Retinal pigment epithelial cell (primary cell): ENCODE results near the gene MRPS6.

Experiments used
- DNase-seq: peaks from one replicate; pipeline ENCODE4 v3.0.0-alpha.2; 2010; ENCODE audit warnings: low read depth
- H3K4me3 ChIP-seq: 2 replicates; pipeline ENCODE4 v1.5.1; 2011; ENCODE audit warnings: mild to moderate bottlenecking, low read length, control low read depth, moderate library complexity
- CTCF ChIP-seq: conservative IDR thresholded peaks from 2 replicates; pipeline ENCODE4 v1.5.1; 2011; ENCODE audit warnings: low read depth, low read length, control low read depth, inconsistent platforms

MRPS6 gene

DNA sequence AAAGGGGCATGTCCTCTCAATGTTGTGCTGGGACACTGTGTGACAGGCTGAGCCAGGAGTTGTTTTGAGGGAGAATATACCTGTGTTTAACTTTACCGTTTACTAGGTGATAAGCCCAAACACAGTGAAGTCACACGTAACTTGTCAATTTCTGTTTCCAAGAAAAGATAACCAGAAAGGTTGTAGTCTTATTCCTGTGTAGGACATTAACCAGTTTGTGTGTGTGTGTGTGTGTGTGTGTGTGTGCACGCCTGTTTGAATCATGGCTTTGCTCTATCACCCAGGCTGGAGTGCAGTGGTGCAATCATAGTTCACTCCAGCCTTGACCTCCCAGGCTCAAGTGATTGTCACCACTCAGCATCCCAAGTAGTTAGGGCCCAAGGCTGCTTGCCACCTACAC is 83.6 kb downstream of the MRPS6 start:
- TF ChIP-seq CTCF: no peak
- H3K4me3 ChIP-seq: no peak overlapping the region
- DNase-seq: peak; percentile 36

GRCh38 chr21:34157521-34157920 is 84.1 kb downstream of the MRPS6 start:
- no peak for TF ChIP-seq CTCF
- peak; percentile 80 for DNase-seq
- no peak overlapping the region for H3K4me3 ChIP-seq

DNA sequence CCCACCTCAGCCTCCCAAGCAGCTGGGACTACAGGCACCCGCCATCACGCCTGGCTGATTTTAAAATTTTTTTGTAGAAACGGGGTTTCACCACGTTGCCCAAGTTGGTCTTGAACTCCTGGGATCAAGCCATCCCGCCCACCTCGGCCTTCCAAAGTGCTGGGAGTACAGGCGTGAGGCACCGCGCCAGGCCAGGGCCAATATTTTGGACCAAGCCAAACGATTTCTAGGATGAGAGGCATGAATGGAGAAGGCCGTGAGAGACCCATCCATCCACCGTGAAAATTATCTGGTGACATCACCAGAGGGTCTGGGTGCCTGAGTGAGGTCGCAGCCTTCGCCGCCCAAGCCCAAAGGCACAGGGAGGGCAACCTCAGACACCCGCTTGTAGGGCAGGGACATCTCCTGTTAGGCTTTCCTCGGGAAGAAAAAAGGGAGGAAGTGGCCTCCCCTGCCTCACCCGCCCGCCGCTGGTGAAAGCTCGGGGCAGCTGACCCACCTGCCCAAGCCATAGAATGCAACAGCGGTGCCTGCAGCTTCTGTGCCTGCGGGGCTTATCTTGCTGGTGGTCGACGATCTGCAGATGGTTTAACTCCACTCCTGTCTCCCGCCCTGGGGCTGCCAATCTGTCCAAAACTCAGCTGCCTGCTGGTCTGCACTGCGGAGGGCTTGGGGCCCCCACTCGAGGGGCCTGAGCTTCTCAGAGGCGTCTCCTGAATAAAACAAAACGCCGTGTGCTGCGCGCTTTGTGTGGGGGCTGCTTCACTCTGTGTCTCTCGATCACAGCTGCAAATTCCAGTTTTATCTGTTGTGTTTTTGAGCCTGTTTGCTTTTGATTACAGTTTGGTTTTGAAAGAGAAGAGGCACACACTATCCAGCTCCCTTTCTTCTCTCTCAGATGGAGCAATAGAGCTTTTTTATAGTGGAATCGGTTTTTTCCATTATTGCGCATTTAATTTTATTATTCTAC is 85.8 kb downstream of the MRPS6 start:
- no peak for TF ChIP-seq CTCF
- no peak overlapping the region for H3K4me3 ChIP-seq
- no peak for DNase-seq

DNA sequence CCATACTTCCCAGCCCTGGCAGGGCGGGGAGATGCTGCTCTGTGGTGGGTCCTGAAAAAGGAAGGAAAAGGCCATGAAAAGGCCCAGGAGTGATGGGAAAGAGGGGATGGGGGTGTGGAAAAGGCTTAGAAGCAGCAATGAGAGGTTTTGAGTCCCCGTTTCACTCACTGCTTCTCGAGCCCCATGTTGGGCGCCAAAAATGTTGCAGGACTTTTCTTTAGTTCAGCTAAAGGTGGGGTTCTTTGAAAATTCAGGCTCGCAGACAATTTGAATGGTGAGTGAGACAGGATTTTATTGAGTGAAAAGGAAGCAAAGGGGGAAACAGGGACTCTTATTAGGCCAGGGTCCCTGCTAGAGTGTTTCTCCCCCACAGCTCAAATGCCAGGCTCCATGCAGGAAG is 93.1 kb downstream of the MRPS6 start:
- no peak for DNase-seq
- TF ChIP-seq CTCF: no peak
- no peak overlapping the region for H3K4me3 ChIP-seq

DNA sequence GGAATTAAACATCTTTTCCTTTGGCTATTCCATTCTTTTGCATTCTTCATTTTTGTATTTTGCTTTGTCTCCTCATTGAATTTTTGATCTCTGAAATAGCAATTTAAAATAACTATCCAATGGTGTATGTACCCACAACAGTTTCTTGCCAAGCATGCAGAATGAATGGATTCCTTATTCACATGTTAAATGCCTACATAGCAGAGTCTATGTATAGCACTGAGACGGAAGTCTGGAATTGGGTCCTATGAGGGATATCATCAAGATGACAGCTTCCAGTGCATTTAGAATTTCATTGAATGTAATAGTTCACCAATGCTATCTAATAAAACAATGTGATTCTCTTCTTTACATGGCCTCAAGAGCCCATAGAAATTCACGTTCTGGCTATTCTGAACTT is 97.5 kb downstream of the MRPS6 start:
- H3K4me3 ChIP-seq: no peak overlapping the region
- no peak for TF ChIP-seq CTCF
- no peak for DNase-seq

DNA sequence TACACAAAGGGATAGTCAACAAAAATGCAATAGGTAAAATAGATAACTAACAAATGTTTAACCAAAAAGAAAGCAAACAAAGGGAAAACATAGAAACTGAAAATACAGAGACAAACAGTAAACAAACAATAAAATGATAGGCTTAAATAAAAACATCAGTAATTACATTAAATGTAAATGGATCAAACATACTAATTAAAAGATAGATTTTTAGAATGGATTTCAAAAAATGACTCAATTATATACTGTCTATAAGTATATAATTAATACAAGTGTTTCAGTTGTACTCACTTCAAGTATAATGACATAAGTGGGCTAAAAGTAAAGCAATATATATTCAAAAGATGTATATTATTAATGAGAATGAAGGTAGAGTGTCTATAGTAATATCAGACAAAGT is 101.1 kb downstream of the MRPS6 start:
- no peak overlapping the region for H3K4me3 ChIP-seq
- DNase-seq: no peak
- no peak for TF ChIP-seq CTCF

DNA sequence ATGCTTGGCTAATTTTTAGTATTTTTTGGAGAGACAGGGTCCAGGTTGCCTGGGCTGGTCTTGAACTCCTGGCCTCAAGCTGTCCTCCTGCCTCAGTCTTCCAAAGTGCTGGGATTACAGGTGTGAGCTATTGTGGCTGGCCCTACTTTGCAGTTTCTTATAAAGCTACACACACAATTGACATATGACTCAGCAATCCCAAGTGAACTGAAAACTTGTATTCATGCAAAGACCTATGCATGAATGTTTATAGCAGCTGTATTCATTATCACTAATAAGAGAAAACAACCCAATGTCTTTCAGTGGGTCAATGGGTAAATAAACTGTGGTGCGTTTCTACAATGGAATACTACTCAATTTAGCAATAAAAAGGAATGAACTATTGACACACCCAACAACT is 103.1 kb downstream of the MRPS6 start:
- TF ChIP-seq CTCF: no peak
- no peak overlapping the region for H3K4me3 ChIP-seq
- no peak for DNase-seq
